Activated gamma-delta T cell treated with Interleukin-2 at 50 U/mL for 16 hours (primary cell): ENCODE results near the gene DENND6B.

Source experiments
- DNase-seq: peaks from one replicate; pipeline ENCODE4 v3.0.0-alpha.2; 2020

The DENND6B gene

DNA sequence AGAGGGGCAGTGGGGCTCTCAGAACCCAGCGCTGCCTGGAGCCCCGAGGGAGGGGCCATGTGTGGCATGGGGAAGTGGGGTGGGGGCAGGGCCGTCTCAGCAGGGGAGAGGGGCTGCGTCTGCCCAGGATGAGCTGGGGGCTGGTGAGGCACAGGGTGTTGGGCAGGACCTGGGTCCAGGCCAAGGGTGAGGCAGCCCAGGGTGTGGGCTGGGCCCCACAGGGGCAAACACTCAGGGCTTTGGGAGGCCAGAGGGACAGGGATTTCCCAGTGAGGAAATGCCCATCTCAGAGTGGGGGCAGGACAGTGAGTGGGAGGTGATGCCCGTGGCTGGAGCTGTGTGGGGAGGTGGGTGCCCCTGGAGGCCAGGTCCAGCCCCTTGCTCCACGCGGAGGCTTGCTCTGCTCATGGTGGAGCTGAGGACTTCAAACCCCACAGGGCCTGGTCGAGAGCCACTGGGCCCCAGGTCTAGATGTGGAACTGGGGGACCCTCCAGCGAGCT, 24.7 kb downstream of the DENND6B start:
- no peak for DNase-seq

- DNase-seq = no peak
Measured at GRCh38 chr22:50301581-50301991, 25.2 kb downstream of the DENND6B start.

DNA sequence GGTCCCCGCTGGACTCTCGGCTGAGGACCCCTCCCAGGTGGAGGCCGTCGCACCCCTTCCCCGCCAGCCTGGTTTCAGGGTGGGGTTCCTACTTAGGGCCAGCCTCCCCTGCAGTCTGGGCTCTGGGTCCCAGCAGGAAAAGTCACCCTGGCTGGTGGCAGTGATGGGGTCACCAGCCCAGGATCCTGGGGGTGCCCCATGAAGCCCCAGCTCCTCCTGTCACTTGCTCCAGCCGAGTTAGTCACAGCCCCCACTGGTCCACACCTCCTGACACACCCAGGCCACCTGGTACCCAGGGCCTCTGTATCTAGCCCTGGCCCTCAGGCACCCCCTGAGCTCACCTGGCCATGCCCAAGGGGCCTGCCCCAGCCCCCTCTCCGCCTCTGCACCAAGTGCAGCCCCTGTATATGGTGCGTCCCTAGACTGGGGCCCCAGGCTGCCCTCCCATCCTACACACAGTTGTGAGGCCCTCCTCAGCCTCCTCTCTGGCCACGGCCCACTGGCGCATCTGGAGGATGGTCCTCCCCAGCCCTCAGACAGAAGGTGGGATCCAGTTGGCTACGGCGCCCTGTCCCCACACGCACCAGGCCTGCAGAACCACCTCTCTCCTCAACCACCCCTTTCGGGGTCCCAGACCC, 26.1 kb downstream of the DENND6B start:
- DNase-seq = no peak

DNA sequence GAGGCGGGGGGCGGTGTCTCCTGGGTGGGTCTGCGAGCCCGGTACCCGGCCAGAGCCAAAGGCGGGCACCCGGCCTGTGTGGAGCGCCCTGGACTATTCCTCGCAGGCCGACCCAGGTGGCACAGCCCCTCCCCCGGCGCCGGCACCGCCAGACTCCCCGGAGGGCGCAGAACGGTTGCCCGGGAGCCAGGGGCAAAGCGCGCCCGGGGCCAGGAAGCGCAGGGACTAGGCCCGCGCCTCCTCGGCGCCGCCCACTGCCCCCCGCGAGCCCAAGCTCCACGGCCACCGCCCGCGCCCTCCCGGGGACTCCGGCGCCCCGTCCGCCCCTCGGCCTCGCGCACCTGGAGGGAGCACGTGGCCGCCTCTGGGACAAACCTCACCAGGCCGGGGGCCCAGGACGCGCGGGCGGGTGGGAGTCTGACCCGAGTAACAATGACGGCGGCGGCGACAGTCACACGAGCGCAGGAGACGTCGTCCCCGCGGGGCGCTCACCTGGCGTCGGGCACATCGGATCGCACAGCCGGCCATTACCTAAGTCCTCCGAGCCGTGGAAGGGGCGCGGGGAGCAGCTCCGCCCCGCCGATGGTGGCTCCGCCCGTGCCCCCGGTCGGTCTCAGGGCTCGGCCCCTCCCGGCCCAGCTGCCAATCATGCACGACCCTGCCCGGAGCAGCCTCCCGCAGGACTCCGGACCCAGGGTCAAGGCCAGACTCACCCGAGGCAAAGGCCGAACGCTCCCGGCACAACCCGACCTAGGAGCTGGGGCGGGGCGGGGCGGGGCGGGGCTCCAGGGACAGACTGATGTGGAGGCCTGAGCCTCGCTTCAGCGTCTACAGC, 26.8 kb downstream of the DENND6B start:
- DNase-seq = no peak

DNA sequence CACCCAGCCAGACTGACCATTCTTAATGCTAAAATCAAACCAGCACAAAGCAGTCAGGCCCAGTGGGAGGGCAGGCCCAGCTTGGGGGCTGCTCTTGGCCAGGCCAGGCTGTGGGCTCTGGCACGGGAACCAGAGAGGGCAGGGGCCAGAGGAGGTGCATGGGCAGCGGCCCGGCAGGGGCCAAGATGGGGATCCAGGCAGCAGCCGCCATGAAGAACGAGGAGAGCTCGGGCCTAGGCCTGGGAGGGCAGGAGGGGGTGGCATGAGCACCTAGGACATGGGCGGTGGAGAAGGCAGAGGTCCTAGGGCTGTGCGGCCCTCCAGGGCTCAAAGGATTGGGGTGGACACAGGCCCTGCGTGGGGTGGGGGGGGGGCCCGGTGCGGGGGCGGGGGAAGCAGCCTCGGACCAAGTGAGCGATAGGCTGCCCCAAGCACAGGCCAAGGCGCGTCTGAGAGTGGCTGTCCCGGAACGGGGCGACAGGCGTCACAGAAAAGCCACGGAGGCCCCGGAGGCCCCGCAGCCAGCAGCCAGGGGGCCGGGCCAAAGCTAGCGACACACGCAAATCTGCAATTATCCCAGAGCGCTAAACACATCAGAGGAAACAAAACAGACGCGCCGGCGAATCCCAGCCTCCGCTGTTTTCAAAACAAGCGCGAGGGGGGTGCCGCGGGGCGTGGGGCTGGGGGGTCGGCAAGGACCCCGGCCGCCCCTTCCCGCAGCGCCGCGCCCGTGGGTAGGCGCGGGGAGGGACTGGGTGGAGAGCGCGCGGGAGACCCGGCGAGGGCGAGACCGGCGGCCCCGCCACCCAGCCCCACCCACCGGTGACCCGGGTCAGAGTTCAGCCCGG, 27.7 kb downstream of the DENND6B start:
- no peak for DNase-seq

GRCh38 chr22:50298266-50298637, 28.6 kb downstream of the DENND6B start:
- DNase-seq = no peak

DNA sequence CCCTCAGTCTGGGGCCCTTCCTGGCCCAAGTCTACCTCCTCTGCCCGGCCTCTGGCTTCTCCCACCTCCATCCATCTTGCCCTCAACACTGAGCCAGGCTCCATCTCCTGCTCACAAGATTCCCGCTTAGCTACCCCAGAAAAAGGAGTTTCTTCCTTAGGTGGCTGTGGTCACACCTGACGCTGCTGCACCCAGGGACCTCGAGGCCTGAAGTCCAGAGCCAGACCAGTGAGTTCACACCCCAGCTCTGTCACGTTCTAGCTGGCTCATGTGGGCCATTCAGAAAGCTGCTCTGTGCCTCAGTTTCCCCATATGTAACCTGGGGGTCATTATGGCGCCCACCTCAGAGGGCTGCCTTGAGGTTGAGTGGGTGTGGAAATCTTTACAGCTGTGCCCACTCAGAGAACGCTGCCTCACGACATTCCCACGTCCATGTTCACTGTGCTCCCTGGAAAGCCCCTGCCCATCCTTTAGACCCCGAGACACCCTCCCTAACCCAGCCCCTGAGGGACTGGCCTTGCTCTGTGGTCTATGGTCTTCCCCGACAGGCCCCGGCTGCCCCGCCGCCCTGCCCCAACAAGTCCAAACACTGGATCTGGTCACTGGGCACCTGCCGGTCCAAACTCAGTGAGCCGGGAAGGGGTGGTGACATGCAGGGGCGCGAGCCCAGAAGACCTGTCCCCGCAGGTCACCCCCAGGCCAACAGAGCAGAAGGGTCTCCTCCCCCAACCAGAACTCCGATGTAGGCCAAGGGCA, 29.1 kb downstream of the DENND6B start:
- DNase-seq = no peak

GRCh38 chr22:50296658-50297490, 29.9 kb downstream of the DENND6B start:
- no peak for DNase-seq

GRCh38 chr22:50294319-50294656, 32.5 kb downstream of the DENND6B start:
- DNase-seq = no peak

DNA sequence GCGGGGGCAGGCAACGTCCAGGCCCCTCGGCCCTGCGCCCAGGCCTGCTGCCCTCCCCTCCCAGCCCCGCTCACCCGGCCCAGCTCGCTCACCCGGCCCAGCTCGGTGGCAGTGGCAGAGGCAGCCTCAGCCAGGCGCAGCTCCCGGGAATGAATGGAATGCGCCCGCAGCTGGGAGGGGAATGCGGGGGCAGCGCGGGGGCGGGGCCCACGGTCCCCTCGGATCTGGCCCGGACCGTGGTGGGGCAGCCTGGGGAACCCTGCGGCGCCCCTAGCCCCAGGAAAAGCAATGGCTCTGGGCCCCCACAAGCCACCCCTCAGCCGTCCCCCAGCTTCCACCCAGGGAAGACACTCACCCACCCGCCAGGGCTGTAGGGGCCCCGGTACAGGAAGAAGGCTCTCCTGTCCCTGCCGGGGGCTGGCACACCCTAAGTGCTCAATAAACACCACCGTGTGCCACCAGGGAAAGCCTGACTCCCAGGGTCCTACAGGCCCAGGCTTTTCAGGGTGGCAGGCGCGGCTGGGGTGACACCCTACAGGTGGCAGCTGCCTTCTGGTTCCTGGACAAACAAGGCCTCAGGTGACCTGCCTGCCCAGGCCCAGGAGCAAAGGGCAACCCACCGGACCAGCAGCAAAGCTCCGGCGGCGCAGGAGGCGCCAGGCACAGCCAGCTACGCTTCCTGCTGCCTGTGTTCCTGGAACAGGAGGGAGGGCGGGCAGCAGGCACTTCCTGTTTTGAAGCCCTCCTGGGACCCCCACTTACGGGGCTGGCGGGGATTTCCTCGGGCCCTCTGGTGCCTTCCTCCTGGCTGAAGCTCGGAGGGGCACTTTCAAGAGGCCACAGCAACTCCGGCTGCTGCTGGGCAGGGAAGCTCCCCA, 33.1 kb downstream of the DENND6B start:
- no peak for DNase-seq

GRCh38 chr22:50292643-50293440, 34.0 kb downstream of the DENND6B start:
- DNase-seq = no peak

DNA sequence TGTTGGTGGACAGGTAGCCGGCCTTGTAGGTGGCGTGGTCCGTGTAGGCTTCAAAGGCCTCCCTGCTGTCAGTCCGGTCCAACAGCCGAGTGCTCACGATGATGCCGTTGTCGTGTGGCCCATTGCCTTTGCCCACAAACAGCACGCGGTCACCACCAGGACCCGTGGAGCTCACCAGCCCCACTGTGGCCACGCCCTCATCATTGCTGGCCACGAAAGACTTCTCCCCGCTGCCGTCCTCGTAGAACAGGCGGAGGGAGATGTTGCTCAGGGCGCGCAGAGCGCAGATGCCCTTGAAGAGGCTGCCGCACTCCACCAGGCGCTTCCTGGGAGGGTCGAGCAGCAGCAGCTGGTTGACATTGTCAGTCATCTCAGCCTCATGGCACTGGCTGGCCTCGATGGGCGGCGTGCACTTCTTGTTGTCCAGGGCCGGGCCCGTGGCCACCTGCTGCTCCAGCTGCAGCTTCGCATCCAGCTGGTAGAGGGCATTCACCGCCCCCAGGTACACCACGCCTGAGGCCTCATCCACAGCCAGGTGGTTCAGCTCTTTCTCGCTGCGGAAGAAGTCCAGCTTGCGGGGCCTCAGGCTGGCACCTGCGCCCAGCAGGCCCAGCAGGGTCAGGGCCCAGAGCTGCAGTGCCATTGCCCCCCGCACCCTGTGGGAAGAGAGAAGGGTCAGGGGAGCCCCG, 36.7 kb downstream of the DENND6B start:
- no peak for DNase-seq

DNA sequence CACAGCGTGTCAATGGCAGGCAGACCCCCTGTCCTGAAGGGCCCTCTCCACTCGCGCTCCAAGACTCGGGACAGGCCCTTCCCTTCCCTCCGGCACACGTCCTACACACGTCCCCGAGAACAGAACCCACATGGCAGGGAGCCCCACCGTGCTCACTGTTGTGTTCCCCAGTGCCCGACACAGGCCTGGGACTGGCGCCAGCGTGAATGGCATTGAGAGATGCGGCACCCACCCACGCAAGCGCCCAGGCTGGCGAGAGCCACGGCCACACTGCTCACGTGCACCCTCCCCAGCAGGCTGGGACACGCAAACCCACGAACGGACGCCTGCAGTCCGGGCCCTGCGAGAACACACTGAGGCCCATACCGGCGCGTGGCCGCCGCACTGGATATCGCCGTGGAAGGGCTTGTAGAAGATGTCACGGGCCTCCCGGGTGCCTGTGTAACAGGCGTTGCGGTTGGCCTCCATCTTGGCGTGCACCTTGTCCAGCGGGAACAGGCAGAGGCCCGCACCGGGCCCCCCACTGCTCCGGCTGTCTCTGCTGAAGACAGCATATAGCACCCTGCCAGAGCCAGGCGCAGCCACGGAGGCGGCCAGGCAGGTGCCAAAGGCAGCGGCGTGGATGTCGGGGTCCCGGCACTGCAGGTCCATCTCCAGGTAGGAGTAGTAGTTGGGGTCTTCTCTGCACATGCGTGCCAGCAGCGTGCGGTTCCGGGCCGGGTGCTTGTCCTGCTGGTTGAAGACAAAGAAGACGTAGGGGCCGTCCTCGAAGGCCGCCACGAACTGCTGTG, 37.5 kb downstream of the DENND6B start:
- no peak for DNase-seq

DNA sequence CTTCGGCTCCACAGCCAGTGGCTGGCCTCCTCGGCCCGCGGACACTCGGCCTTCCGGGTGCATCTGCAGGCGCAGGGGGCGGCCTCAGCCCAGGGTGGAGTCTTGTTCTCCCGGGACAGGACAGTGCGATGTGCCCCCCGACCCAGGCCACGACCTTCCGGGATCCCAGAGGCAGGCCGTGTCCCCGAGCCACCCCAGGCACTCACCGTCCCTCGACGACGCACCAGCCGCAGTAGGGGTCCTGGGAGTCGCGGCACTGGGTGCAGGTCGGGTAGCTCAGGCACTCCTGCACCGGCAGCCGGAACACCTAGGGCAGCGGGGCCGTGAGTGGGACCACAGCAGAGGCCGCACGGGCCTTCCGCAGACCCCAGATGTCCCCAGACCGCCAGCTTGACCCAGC, 39.1 kb downstream of the DENND6B start:
- no peak for DNase-seq

DNA sequence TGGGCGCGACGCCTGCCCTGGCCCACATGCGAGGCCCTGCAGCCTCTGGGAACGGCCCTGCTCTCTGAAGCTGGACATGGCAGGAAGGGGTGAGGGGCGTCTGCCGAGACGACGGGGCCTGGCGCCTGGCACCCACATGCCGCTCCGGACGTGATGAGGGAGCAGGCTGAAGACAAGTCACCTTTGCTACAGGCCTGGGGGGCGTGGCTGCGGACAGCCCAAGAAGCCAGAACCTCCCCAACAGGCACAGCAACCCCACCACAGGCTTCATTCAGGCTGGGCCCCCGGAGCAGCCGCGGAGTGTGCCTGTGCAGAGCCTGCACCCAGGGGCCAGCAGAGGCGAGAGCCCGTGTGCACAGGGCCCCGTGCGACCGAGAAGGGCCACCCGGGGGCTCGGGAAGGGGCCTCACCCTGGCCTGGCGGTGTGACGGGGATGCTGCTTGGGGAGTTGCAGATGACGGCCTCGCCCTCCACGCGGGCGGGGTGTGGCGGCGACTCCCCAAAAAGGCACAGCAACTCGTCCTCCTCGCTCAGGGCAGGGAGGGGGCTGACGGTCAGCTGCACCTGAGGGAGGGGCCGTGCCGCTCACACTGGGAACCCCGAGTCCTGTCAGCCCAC, 40.0 kb downstream of the DENND6B start:
- no peak for DNase-seq

DNA sequence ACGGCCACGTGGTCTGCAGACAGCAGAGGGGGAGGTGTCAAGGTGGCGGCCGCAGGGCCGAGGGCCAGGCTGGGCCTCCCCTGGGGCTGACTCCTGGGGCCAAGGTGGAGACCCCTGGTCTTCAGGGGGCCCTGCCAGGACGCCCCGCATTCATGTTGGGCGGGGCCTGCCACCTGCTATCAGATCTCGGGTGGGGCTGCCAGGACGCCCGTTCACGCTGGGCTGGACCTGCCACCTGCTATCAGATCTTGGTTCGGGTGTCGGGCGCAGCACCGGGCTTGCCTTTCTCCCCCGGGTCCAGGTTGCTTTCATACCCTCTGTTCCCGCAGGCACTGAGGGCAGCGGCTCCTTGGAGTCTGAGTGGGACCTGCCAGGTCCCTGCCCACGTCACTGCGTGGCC, 40.5 kb downstream of the DENND6B start:
- no peak for DNase-seq

GRCh38 chr22:50285568-50286229, 41.1 kb downstream of the DENND6B start:
- no peak for DNase-seq
